GM23248 (cell line): ENCODE measurements around the gene IFNK.

ENCODE experiments used
- EZH2 ChIP-seq: fragments of 200-600 bp; sonication (generic); IDR thresholded peaks from 2 replicates; pipeline ENCODE4 v1.6.1; 2018; ENCODE audit warnings: antibody characterized with exemption, mild to moderate bottlenecking; ENCODE audit not compliant: insufficient read depth, poor library complexity, severe bottlenecking
- EZH2phosphoT487 ChIP-seq: fragments of 200-600 bp; sonication (generic); IDR thresholded peaks from 2 replicates; pipeline ENCODE4 v1.6.1; 2018; ENCODE audit warnings: antibody characterized with exemption, moderate library complexity, mild to moderate bottlenecking, low read depth; ENCODE audit not compliant: insufficient read depth

DNA sequence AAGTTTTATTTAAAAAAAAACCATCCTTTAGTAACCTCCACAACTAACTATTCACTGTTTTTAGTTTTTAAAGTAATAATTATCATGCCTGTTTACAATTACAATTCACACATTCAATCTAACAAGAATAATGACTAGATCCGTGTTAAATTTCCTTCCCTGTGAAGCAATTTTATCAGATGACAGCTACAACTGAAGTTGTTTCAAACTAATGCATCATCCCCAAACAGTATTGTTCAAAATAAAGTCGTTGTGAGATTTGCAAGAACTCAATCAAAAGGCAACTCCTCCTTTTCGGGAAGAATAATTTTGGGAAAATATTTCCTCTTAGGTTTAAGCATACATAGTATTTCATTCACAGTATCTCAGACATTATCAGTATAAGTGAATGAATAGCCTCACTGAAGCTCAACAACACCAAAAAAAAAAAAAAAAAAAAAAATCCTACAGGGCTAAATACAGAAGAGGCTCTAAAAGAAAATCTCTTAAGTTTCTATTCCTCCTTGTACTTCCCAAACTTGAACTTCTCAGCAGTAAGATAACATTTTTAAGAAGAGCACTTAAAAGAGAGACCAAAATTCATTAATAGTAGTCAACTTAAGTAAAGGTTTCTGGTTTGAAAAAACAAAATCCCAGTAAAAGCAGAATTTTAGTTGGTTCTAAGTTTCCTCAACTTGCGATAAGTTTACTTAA is 39.8 kb downstream of the IFNK start:
- no peak for TF ChIP-seq EZH2
- TF ChIP-seq EZH2phosphoT487, result no peak
